ENCODE measurements around the gene UNC50. TPM values are rescaled to one million over a fixed set of nuclear protein-coding genes. Genes with fewer than 3 reads are reported as not detected.
"Not testable (repeated sequence)": the region's sequence is repeated elsewhere in the genome, so short reads cannot be mapped to it uniquely, and the experiment has no call there.

The UNC50 gene
- polyA plus RNA-seq, 2 of the 4 experiments (the other 2 are of a cell fraction), result 57.0 to 90.6 TPM

GRCh38 chr2:98588880-98589431 is 19.4 kb upstream of the UNC50 start (continued):
- no peak for TF ChIP-seq USF2 (IDR thresholded peaks at IDR 0.05)

- Histone ChIP-seq H3K4me3 (no peak overlapping the region), H3K27ac (no peak overlapping the region), H3K4me1 (no peaks in the 10 kb centered on the region), H3K4me2 (no peak overlapping the region), H3K9me3 (no peaks in the 10 kb centered on the region)
- FAIRE-seq (no peak), DNase-seq (ENCODE audit: low read depth in 1 of 2, low spot score in 1 of 2) (no peak), ATAC-seq (no peak)
- TF ChIP-seq HOXA7 (CRISPR knock-in tag; IDR thresholded peaks at IDR 0.05) (no peak), NR3C1 (IDR thresholded peaks at IDR 0.05) (no peak), SREBF2 (IDR thresholded peaks at IDR 0.05) (no peak), FOSL2 (IDR thresholded peaks at IDR 0.05) (no peak), FOSL2 (CRISPR knock-in tag; IDR thresholded peaks at IDR 0.05) (no peak), HES2 (IDR thresholded peaks at IDR 0.05) (no peak), RARB (CRISPR knock-in tag; IDR thresholded peaks at IDR 0.05) (no peak)
- WGBS (ENCODE audit: missing lambda C conversion rate), result 93% methylated on average over 4 of the region's 4 CpGs
- CTCF ChIA-PET, result no interaction called here
- POLR2A ChIA-PET, result no interaction called here
Observed at GRCh38 chr2:98589489-98589888, 18.9 kb upstream of the UNC50 start.

- TF ChIP-seq FOXS1 (CRISPR knock-in tag; IDR thresholded peaks at IDR 0.05), result no peak
- TF ChIP-seq NPAS2 (CRISPR knock-in tag; IDR thresholded peaks at IDR 0.05; ENCODE audit: borderline replicate concordance), result no peak
- no peak for TF ChIP-seq FOSL2 (IDR thresholded peaks at IDR 0.05)
- TF ChIP-seq FOSL2 (CRISPR knock-in tag; IDR thresholded peaks at IDR 0.05), result no peak
- TF ChIP-seq NFE2L2 (conservative IDR thresholded peaks at IDR 0.05; ENCODE audit: low read length), result no peak
- no peak for TF ChIP-seq CHD2 (IDR thresholded peaks at IDR 0.05; ENCODE audit: low read length, partially characterized antibody)
- TF ChIP-seq TFCP2L1 (CRISPR knock-in tag; IDR thresholded peaks at IDR 0.05), result no peak
- TF ChIP-seq FOSB (CRISPR knock-in tag; IDR thresholded peaks at IDR 0.05), result no peak
- TF ChIP-seq CBX2 (IDR thresholded peaks at IDR 0.05; ENCODE audit: borderline replicate concordance, low read depth), result no peak
- TF ChIP-seq RNF2 (IDR thresholded peaks at IDR 0.05; ENCODE audit: borderline replicate concordance, low read depth), result no peak
- no peak for TF ChIP-seq REST (IDR thresholded peaks at IDR 0.05)
- no peak for FAIRE-seq
- WGBS (ENCODE audit: missing lambda C conversion rate), result 92% methylated on average over 8 of the region's 8 CpGs
- H3K4me1 ChIP-seq, result no peaks in the 10 kb centered on the region
- H3K4me2 ChIP-seq, result no peak overlapping the region
- CTCF ChIA-PET, result interaction anchor here (1.1 kb wide), 1 partner anchor 9 kb away, joined by 3 read pairs; no protein-coding TSS in a partner anchor
- H3K27ac ChIP-seq, result no peak overlapping the region
- H3K9me3 ChIP-seq, result no peaks in the 10 kb centered on the region
- no peak for DNase-seq (ENCODE audit: low read depth in 1 of 2, low spot score in 1 of 2)
- no peak overlapping the region for H3K4me3 ChIP-seq
- peak in 1 of 2 experiments; percentile 26; a peak in 3 of 6 replicates for ATAC-seq
- POLR2A ChIA-PET, result no interaction called here
Observed at GRCh38 chr2:98592565-98592964, 15.8 kb upstream of the UNC50 start.

- POLR2A ChIA-PET; H3K4me2 ChIP-seq; DNase-seq (ENCODE audit: low read depth in 1 of 2, low spot score in 1 of 2); ATAC-seq; H3K4me1 ChIP-seq; H3K9me3 ChIP-seq; H3K27ac ChIP-seq; FAIRE-seq; CTCF ChIA-PET; H3K4me3 ChIP-seq: not testable (repeated sequence)
- 86% methylated on average over 2 of the region's 4 CpGs for WGBS (ENCODE audit: missing lambda C conversion rate)
Observed at GRCh38 chr2:98594665-98595064, 13.7 kb upstream of the UNC50 start.
